GM12873 (cell line): ENCODE data around the gene SAPCD2.
A peak's percentile ranks its signal among the peaks of the same experiment; 100 is the strongest.

Source experiments
- CTCF ChIP-seq: IDR thresholded peaks from 2 replicates; pipeline ENCODE4 v1.5.1; 2012; ENCODE audit warnings: low read depth, mild to moderate bottlenecking, moderate library complexity, low read length, control low read depth; ENCODE audit not compliant: insufficient read depth; ENCODE audit errors: missing control alignments

The SAPCD2 gene

GRCh38 chr9:137029058-137029936 lies 41.1 kb downstream of the SAPCD2 start:
- peak; percentile 95 for TF ChIP-seq CTCF

GRCh38 chr9:137028263-137029057 lies 41.9 kb downstream of the SAPCD2 start:
- TF ChIP-seq CTCF = peak; percentile 73

- TF ChIP-seq CTCF = no peak
Observed at GRCh38 chr9:137027369-137028262, 42.7 kb downstream of the SAPCD2 start, which contains the start of gene ABCA2. Gene ABCA2 (minus strand): TSS chr9:137028237. CDS start chr9:137028140, 97 bp downstream.

GRCh38 chr9:137026828-137027227 lies 43.5 kb downstream of the SAPCD2 start:
- TF ChIP-seq CTCF = no peak

- TF ChIP-seq CTCF = no peak
Observed at GRCh38 chr9:137026384-137026783, 44.0 kb downstream of the SAPCD2 start.

GRCh38 chr9:137025517-137025966 lies 44.8 kb downstream of the SAPCD2 start:
- no peak for TF ChIP-seq CTCF
